GM21529 (cell line): ENCODE measurements around the gene RCAN3.

Experiments
- ATAC-seq: cut with Tn5 transposase; IDR thresholded peaks from one replicate; pipeline ENCODE4 v1.9.1; 2021; ENCODE audit not compliant: unreplicated experiment

Gene RCAN3

DNA sequence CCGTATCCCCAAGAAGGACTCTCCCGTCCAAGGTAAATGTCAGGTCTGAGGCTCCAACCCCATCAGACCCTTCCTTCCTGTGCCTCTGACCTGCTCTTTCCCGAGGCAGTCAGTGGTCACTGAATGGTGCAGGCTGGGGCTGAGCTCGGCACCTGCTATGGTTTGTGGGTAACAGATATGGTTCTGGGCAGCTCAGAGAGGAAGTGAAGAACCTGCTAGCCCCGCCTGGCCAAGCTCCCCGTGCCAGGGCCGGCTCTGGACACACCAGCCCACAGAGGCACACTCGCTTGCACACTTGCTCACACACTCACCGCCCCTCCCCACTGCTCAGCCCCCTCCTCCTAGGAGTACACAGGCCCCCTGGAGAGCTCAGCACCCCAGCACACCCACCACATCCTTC lies 69.7 kb downstream of the RCAN3 start:
- no peak for ATAC-seq

DNA sequence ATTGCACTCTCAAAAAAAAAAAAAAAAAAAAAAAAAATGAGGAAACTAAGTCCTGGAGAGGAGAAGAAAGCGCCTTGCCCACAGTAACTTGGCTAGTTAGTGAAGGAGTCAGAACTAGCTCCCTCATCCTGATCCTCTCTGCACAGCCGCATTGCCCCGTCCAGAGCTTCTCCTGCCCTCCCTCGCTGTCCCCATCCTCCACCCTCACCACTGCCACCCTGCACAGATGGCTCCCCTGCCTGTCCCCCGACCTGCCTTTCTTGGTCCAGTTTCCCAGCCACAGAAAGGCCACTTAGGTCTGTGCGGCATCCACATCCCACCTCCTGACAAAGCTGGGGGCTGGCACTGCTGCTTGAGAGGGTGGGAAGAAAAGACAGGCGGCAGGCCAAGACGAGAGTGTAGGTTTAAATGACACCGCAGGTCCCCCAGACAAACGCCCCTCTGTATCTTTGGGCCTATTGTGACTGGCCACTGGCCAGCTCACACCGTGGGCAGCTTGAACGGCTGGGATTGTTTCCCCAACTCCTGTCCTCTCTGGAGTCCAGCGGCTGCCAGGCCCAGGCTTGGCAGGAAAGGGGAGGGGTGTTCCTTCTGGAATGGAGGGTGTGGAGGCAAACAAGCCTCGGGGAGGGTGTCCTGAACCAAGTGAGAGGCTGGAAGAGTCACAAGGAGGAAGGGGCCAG lies 73.4 kb downstream of the RCAN3 start:
- no peak for ATAC-seq

DNA sequence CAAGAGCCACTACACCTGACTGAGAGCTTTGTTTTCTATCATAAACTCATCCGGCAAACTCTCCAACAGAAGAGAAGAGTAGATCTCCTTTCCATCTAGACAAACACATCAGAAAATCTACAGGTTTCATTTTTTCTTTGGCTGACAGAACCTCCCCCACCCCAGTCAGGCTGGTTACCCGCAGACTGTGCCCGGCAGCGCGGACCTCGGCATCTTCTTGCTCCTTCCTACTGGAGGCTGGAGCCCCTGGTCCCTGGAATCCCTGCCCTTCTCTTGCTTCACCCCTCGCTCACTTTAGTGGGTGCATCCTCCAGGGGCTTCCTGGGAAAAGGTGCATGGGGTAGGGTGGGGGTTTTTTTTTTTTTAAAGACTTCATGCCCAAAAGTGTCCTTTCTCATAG lies 76.2 kb downstream of the RCAN3 start:
- ATAC-seq: no peak

DNA sequence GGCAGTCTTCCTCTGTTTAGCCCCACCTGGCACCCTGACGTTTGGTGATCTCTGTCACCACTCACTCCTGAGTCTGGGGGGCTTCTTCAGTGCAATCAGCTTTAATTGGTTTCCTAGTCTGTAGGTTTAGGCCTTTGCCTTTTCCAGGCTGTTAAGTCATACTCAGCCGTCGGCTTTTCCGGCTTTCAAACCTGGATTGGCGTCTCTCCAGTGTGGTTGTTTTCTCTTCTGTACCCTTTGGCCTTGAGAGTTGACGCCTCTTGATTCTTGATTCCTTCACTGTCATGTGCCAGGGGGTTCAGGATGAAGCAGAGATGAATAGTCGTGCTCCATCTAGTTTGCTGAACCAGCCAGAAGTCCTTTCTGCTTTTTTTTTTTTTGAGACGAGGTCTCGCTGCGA lies 78.1 kb downstream of the RCAN3 start:
- ATAC-seq: no peak

DNA sequence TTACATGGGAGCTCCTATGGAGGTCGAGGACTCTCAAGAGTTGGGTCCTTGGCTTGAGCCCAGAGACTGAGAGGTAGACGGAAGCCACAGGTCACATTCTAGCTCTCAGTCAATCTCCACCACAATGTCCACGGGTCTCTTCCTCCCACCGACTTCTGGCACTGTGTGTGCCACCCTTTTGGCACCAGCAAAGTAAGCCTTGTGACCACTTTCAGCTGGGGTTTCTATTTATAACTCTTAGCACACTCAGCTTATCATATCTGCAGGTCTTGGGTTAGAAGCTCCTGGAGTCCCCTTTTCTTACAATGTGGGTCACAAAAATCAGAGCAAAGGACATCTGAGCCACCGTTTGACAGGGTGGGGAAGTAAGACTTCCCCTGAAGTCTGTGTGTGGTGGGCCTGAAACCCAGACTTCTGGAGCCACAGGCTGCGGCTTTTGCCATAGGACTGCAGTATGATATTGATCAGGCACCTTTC lies 81.6 kb downstream of the RCAN3 start:
- ATAC-seq: no peak

DNA sequence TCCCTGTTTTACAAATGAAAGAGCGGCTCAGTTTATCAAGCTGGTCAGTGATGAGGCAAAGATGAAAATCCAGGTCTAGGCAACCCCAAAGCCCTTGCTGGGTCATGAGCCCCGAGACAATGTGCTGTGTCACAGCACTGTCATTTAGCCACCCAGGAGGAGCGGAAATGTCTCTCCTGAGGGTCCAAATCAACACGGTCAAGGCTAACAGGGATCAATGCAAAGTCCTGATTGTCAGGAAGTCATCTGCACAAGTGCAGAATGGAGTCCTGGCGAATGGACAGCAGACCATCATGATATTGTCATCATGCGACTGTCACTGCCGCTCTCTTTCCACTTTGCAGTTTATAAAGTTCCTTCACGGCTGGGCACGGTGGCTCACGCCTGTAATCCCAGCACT lies 83.5 kb downstream of the RCAN3 start:
- no peak for ATAC-seq

DNA sequence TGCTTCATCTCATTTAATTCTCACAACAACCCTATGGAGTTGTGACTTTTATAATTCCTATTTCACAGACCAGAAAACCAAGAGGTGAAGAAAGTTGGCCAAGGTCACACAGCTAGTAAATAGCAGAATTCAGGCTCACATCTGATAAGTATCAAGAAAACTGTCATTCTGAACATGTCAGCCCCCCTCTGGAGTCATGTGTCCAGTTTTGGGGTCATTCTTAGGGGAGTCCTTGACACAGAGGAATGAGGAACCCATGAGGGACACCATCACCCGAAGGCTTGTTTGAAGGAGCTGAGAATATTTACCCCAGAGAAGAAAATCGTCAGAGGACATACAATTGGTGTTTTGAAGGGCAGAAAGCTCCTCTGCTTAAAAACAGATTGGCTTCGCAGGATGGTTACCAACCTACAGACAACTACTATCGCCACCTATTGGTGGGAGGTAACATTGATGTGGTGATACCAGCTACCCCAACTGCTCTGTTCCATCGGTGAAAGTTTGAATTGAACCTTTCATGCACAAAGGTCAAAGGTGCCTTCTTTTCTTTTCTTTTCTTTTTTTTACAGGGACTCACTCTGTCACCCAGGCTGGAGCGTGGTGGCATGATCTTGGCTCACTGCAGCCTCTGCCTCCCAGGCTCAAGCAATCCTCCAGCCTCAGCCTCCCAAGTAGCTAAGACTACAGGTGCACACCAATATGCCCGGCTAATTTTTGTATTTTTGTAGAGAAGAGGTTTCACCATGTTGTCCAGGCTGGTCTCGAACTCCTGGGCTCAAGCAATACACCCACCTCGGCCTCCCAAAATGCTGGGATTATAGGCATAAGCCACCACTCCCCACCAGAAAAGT lies 84.6 kb downstream of the RCAN3 start:
- no peak for ATAC-seq

DNA sequence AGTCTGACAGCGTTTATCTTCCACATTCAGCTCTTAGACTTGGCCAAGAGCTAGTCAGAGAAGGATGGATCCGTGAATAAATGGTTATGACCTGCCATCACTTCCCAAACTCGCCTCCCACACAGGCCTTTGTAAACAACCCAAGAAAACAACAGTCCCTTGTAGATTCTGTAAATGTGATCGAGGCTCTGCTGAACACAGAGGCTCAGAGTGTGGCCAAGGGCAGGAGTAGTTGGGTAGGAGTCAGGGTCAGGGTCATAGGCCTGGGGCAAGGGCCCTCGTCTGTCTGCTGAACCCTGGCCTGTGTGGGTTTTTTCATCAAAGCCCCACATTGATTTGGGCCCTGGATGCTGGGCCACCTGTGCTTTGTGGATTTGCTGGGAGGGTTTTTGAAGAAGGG lies 85.9 kb downstream of the RCAN3 start:
- ATAC-seq: no peak

DNA sequence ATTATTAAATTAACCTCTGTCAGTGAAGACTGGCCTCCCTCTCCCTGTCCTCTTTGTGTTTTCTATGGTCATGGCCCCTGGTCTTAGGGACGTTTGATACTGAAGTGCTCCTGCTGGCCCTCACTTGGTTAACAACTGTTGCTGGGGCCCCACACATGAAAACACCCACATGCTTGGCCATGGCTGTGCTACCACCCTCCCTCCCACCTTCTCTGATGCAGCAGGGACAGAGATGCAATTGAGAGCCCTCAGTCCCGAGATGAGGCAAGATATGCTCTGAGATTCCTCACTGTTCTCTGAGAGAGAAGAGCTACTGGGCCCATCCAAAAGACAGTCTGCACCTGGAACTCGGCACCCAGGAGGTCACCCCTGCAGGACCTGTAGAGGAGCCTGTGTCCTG lies 86.6 kb downstream of the RCAN3 start:
- ATAC-seq: no peak
